ENCODE data around the gene IL34. TPM values are rescaled to one million over a fixed set of nuclear protein-coding genes. Genes with fewer than 3 reads are reported as not detected.
"Not testable (repeated sequence)": the region's sequence is repeated elsewhere in the genome, so short reads cannot be mapped to it uniquely, and the experiment has no call there.

The IL34 gene
- total RNA-seq, 1 donor from 2014 or later, result 1.7 TPM

- no peak for DNase-seq
Measured at GRCh38 chr16:70658921-70659320, 12.6 kb downstream of the IL34 start.

- no peak for DNase-seq
Measured at GRCh38 chr16:70659546-70659945, 13.2 kb downstream of the IL34 start.

DNA sequence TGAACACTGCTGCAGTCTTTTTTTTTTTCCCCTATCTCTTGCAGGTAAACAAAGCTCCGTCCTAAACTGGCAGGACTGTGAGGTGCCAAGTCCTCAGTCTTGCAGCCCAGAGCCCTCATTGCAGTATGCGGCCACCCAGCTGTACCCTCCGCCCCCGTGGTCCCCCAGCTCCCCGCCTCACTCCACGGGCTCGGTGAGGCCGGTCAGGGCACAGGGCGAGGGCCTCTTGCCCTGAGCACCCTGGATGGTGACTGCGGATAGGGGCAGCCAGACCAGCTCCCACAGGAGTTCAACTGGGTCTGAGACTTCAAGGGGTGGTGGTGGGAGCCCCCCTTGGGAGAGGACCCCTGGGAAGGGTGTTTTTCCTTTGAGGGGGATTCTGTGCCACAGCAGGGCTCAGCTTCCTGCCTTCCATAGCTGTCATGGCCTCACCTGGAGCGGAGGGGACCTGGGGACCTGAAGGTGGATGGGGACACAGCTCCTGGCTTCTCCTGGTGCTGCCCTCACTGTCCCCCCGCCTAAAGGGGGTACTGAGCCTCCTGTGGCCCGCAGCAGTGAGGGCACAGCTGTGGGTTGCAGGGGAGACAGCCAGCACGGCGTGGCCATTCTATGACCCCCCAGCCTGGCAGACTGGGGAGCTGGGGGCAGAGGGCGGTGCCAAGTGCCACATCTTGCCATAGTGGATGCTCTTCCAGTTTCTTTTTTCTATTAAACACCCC, 13.8 kb downstream of the IL34 start:
- no peak for DNase-seq

DNA sequence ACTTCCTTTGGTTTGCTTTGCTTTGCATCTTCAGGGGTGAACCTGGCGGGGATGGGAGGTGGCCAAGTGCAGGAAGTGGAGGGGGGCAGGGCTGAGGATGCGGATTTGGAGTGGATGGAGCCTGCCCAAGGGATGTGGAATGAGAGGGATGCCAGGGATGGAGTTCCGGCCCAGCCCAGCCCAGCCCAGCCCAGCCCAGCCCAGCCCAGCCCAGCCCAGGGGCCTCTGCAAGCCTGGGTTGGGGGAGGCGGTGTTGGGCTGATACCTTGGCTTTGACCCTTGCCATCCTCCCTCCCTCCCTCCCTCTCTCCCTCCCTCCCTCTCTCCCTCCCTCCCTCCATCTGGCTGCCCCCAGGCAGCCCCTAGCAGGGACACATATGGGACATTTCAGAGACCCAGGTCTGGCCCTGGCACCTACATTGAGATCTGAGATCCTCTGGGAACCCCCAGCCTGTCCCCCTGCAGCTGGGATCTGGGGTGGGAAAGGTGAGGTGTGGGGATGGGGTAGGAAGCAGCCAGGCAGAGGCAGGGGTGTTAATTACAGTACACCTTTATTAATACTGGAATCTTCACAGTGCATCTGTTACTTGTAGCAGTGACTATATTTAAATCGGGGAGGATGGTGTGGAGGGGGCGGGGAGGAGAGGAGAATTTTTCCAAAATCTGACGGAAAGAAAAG, 14.5 kb downstream of the IL34 start:
- DNase-seq, result no peak

DNA sequence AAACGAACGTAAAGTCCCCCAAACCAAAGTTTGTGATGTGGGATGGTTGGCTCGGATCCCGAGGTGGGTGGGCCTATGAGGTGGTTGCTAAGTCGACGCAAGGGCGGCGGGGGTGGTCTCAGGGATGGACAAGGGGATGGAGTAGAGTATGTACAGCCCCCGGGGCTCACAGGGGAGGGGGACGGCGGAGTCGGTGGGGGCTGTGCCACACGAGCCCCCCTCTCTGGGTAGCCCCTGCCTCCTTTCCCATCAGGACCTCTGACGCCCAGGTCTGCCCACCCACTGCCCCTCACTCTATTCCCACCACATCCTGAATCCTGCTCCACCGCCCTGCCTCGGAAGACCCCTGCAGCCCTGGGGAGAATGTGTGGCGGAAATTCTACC, 15.2 kb downstream of the IL34 start:
- no peak for DNase-seq

DNA sequence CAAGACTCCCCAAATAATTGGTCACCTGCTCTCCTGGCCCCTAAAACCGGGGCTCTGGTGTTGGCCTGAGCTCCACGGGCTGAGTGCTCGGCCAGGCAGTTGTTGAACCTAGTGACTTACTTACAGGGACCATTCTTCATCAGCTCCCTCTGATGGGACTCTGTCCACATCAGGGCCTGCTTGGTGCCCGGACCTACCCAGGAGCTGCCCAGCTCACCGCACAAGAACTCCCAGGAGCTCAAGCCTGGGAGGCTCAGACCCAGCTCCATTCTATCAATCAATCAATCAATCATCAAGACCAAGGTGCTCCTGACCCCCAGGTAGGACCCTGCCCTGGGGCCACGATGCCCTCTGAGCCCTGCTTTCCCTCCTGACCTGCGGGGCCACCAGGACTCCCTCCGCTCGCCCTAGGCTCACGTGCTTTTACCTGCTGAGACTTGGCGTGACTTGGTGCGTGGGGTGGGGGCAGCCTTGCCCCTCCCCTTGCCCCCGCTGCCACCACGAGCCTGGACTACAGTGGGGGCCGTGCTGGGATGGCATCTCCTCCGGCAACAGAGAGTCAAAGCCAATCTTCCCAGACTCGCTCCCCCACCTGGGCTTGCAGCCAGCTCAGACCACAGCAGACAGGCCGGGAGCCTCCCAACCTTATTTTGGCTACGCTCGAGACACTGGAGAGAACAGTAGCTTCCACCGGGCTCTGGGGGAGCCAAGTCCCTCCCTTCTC, 15.7 kb downstream of the IL34 start:
- DNase-seq, result no peak

DNA sequence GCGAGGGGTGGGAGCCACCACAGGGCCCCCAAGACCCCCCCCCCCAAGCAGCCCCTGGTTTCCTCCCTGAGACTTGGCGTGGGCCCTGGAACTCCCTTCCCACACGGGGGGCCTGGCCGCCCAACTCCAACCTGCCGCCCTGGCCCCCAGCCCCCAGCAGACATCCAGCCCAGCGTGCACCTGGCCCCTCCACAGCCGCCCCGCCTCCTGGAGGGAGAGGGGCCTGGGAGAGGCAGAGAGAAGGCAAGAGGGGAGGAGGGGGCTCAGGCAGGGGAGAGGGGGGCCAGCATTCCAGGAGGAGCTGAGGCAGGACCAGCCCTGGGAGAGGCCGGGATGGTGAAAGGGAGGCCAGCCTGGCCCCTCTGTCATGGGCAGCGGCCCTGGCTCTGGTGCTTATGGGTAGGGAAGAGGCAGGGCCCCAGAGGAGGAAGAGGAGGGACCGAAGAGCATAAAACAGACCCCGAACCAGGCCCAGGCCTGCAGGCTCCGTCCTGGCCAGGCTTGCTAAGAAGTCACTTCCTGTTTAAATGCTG, 16.7 kb downstream of the IL34 start:
- no peak for DNase-seq

DNA sequence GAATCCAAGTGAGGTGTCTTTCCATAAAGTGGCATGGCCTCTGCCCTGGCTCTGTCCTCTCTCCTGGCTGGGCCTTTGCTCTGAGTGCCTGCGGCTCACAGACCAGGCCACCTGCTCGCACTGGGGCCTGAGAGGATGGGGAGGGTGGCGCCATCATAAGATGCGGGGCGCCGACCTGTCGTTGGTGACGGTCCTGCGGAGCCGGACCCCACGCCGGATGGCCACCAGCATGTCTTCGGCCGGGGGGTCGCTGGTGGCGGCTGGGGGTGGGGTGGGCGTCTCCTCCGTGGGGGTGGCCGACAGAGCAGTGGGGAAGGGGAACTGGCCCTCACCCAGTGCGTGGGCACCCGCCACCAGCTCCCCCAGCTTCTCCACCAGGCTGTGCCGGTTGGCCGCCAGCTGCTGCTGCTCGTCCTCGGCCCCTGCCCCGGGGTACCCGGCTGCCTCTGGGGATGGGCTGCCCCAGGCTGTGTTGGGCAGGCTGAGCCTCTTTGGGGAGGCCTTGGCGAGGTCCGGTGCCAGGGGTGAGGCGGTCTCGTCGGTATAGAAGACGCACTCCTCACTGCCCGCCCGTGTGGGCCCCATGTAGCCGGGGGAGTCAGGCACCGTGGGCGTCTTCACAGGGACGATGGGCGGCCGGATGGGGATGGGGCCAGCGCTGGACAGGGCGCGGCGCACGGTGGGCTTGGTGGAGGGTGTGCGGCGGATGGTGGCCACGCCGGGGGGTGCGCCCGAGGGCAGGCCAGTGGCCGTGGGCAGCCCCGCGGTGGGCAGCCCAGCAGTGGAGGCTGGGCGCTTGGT, 17.4 kb downstream of the IL34 start:
- DNase-seq, result no peak

DNA sequence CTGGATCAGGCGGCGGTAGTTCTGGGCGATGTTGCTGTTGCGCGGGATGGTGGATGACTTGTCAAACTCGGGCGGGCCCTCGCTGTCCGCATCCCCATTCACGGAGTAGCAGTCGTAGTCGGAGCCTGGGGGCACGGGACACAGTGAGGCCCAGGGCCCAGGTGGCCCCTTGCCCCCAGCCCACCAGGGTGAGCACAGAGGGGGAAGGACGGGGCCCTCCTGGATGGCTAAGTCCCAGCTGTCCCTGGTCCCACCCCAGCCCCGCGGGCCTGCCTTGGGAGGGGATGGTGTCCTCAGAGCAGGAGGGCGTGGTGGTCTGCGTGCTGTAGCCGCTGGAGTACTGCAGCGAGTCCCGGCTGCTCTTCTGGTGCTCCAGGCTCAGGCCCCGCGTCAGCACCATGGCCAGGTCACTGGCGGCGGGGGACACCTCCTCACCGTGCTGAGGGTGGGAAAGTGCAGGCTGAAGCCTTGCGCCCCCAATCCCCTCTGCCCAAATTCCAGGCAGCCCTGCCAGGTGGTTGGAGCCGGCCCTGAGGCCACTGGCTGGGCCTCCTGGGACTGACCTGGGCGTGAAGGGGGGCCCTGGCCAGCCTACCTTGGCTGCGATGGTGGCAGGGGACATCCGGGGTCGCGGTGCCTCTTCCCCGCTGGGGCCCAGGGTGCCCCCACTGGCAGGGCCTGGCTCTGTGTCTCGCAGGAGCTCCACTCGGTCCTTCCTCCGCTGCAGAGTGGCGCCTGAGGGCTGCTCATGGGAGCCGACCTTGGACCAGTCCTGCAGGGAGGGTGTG, 18.2 kb downstream of the IL34 start:
- no peak for DNase-seq

GRCh38 chr16:70665113-70665694, 18.8 kb downstream of the IL34 start:
- no peak for DNase-seq

GRCh38 chr16:70665806-70666735, 19.7 kb downstream of the IL34 start:
- DNase-seq, result no peak

GRCh38 chr16:70670175-70670574, 23.8 kb downstream of the IL34 start:
- no peak for DNase-seq

DNA sequence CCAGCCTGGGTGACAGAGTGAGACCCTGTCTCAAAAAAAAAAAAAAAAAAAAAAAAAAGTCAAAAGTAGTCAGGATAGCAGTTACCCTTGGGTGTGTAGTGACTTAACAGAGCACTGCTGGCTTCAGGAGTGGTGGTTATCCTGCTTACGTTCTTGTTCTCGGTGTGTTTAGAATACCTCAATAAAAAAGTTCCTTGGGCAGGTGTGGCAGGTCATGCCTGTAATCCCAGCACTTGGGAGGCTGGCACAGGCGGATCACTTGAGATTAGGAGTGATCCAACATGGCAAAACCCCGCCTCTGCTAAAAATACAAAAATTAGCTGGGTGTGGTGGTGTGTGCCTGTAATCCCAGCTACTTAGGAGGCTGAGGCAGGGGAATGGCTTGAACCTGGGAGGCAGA, 24.6 kb downstream of the IL34 start:
- not testable (repeated sequence) for DNase-seq

GRCh38 chr16:70674221-70675014, 28.1 kb downstream of the IL34 start:
- DNase-seq, result no peak

GRCh38 chr16:70675851-70676513, 29.6 kb downstream of the IL34 start:
- DNase-seq, result no peak

DNA sequence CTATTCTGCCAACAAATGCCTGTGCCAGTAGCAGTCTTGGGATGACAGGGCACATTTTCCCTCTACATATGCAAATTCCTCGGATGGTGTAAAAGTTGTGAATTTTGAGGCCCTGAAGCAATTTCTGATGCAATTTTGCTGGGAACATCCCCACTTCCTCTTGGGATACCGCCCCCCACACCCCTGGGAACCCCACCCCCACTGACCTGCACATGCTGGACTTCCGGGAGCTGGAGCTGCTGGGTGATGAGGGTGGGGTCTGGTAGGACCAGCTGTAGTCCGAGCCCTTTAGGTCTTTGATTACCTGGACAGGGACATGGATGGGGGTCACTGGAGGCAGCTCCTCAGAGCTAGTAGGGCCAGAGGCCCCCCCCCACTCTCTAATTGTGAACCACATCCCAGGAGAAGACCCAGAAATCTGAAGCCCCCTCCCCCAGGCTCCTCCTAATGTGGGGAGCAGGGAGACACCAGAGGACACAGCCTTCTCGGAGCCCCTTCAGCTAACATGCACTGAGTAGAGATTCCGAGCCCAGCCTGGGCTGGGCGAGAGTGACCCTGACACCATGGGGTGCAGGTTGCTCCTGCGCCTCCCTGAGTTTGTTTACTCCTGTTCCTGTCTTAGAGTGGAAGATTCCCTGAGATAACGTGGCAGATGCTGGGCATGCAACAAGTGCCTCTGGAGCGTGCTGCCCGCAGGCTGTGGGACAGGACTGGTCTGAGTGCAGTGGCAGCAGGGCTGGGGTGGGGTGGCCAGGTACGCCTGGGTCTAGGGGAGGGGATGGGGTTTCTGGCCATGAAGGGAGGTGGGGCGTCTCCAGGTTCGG, 30.5 kb downstream of the IL34 start:
- no peak for DNase-seq

DNA sequence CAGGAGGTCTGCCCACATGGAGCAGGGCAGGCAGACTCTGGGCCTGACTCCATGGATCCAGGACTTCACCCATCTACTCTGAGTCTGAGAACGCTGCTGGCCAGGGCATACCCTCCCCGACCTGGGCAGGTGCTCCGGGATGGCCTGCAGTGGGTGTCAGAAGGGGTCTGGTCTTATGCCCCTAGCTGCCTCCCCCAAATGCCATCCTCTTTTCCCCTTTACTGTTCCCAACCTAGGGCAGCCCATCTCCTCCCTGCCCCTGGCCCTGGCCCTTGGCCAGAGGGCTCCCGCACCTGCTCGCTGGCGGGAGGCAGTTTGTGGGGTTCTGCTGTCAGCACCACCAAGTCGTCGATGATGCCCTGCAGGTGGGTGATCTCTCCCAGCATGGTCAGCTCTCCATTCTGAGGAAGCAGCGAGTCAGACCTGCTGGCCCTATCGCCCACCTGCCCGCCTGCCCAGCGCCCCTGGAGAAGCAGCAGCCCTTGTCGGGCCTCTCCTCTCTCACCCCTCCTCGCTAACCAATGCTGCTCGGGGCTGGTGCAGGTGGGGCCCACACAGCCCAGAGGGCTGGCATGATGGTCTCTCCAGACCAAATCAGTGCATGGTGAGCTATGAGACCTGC, 31.3 kb downstream of the IL34 start:
- DNase-seq, result no peak
